Pancreas (tissue), 10 donors: ENCODE measurements around the gene CDH26. TPM values are rescaled to one million over a fixed set of nuclear protein-coding genes. Genes with fewer than 3 reads are reported as not detected.
A peak's percentile ranks its signal among the peaks of the same experiment; 100 is the strongest.

ENCODE experiments used
- ATAC-seq, 4 donors: fragments of 200-7000 bp; cut with Tn5 transposase; one replicate each; pipeline versions ENCODE4 v1.8.0 to v1.9.1; 2020; ENCODE audit warnings: mild to moderate bottlenecking in 4 of 4, moderate library complexity in 4 of 4
- DNase-seq, 6 donors: peaks; one replicate each; pipeline ENCODE4 v3.0.0-alpha.2; 2020
- FAIRE-seq: peaks from 2 replicates; lab custom pipeline; 2012; peaks lifted over from hg19 to GRCh38; lab: Jason Lieb, UNC
- H3K27ac ChIP-seq, 4 donors: fragments of 200-600 bp; sonication (generic); 1 replicate in 3 of 4; 2 replicates in 1 of 4; pipeline versions ENCODE4 v1.5.0 to v1.8.0; 2020
- H3K27me3 ChIP-seq, 4 donors: fragments of 200-600 bp; one replicate each; pipeline ENCODE4 v1.8.0; 2021
- H3K36me3 ChIP-seq, 3 donors: fragments of 200-600 bp; sonication (generic) in 1 of 3; one replicate each; pipeline versions ENCODE4 v1.5.0 to v1.8.0; 2020 to 2021
- H3K4me1 ChIP-seq, 3 donors: fragments of 200-600 bp; one replicate each; pipeline ENCODE4 v1.8.0; 2021
- H3K4me3 ChIP-seq, 4 donors: fragments of 200-600 bp; sonication (generic) in 2 of 4; one replicate each; pipeline versions ENCODE4 v1.5.0 to v1.8.0; 2020 to 2021
- H3K9me3 ChIP-seq, 4 donors: fragments of 200-600 bp; one replicate each; pipeline ENCODE4 v1.8.0; 2021
- CTCF ChIP-seq, 4 donors: fragments of 200-600 bp; sonication (generic) in 3 of 4; IDR thresholded peaks; one replicate each; pipeline versions ENCODE4 v1.5.0 to v1.8.0; 2021; ENCODE audit warnings: antibody characterized with exemption in 4 of 4
- WGBS, 2 donors: extraction: QIAGEN DNeasy Blood & Tissue Kit; methylation state at CpG; one replicate each; pipeline ENCODE4 v1.1.7; 2013; 5-methylcytosine and 5-hydroxymethylcytosine counted together
- intact Hi-C, 3 donors: fragments of 100-400 bp; cut with DNase I; formaldehyde crosslinking; loops; one replicate each; pipeline versions ENCODE4 v1.11.1 to v1.14.2; 2022
- polyA plus RNA-seq, 2 donors: library from polyadenylated mRNA; stranded (reverse); fragments of 200-250 nt; gene quantifications; one replicate each; pipeline ENCODE4 v1.2.3, GENCODE V29; 2013
- total RNA-seq, 6 donors: library from RNA; stranded (reverse); fragmentation: NEBNext Ultra II Directional in 4 of 6; extraction: Animal tissue kit (Norgen Biotek cat#: 25700) in 4 of 6; gene quantifications; one replicate each; pipeline versions ENCODE4 v1.2.1 to v1.2.4, GENCODE V29; 2021 to 2023
- donor health status: healthy with polysubstance abuse.
- donor health status: DM: no; HTN: no; CAD: no; lungs with moderate emphysema.
- donor health status: DM: no; HTN: no; CAD: no.
- donor health status: control.
- donor health status: control.
- donor health status: Bipolar disorder and iron deficiency.
- donor health status: DM: yes; HTN: yes; CAD: no.
- donor health status: DM: no; HTN: no; CAD: no.
- donor health status: DM: no; HTN: no; CAD: no.
- donor health status: DM: yes; HTN: yes; CAD: no.

Gene CDH26
- total and polyA plus RNA-seq, 8 donors, result 0.13 to 1.1 (median 0.48) TPM

DNA sequence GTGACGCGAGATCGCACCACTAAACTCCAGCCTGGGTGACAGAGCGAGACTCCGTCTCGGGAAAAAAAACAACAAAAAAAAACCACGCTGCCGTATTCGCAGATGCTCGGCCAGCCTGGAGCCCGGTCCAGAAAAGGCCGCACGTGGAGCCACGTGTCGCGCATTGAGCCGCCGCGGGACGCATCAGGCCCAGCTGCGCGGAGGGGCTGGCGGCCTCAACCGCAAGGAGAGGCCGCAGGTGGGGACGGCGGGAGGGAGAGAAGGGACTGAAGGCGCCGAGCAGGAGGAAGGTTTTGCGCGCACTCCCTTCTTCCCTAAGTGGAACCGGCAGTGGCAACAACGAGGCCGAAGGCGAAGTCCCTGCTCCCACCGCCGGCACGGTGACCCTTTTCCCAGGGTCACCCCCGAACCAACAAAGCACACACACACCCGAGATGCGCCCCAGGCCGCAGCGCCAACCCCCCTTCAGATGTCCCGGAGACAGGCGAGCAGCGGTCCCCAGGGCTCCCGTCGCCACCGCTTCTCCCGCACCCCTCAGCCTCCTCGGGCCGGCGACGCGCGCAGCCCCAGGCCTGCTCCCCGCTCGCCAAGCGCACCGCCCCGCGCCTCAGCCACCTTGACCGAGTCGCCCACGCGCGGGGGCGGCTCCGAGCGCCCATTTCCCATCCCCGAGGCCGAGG is 25.5 kb upstream of the CDH26 start:
- no peaks in the 10 kb centered on the region for H3K36me3 ChIP-seq
- no peaks in the 10 kb centered on the region for H3K27me3 ChIP-seq
- peak overlapping the region in 3 of 4 donors; percentile 63 to 79 (median 66) for H3K4me3 ChIP-seq
- H3K4me1 ChIP-seq, result peaks cover 0 to 30% (median 15%) of the 10 kb centered on the region in 3 donors
- ATAC-seq (no peak), FAIRE-seq (no peak), DNase-seq (peak in 1 of 6 donors; percentile 70)
- TF ChIP-seq CTCF (IDR thresholded peaks at IDR 0.05), result no peak
- intact Hi-C loops, result no loop called here
- H3K9me3 ChIP-seq, result no peaks in the 10 kb centered on the region
- peak overlapping the region in 1 of 4 donors; percentile 70 for H3K27ac ChIP-seq
- WGBS, 2 donors, result 85 to 87% methylated on average over 68 to 72 of the region's 72 CpGs

DNA sequence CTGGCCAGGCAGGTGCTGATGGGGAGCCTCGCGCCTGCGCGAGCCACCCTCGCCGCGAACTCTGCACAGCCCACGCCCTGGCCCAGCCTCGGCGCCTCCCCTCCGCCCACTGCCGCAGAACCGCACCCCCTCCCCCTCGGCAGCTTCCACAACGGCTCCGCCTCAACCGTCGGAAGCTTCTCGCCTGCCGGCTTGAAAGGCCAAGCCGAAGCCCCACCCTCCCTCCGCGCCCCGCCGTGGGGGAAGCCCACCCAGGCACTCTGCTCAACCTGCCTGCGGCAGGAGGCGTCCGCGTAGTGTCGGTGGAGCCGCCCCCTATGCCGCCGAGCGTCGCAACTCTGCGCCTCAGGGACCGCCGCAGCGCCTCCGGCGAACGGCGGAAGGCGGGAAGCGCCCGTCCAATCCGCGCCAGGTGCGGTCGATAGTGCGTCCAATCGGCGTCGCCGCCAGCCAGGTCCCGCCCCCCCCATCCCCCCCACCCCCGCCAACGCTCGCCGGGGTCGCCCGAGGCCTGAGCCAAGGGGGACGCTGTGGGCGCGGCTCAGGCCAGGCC is 24.9 kb upstream of the CDH26 start, which contains the start of gene SYCP2:
Gene SYCP2, minus strand, starts transcription at position 342 of the 553 bp plus-strand sequence. CDS start 11,224 bp downstream, outside the sequence.
- H3K27ac ChIP-seq, result peak within 1 kb of the TSS; percentile 25 to 74 (median 62)
- no peak for TF ChIP-seq CTCF (IDR thresholded peaks at IDR 0.05)
- H3K27me3 ChIP-seq, result no peaks in the 10 kb centered on the region
- intact Hi-C loops, result no loop called here
- DNase-seq (peak; percentile 63 to 88 (median 72)), FAIRE-seq (no peak), ATAC-seq (peak; percentile 82 to 87 (median 86))
- peak within 1 kb of the TSS; percentile 63 to 97 (median 72) for H3K4me3 ChIP-seq
- H3K4me1 ChIP-seq, result peaks cover 2 to 30% (median 16%) of the 10 kb centered on the region in 3 donors
- H3K9me3 ChIP-seq, result no peaks in the 10 kb centered on the region
- no peaks in the 10 kb centered on the region for H3K36me3 ChIP-seq
- WGBS, 2 donors, result 17 to 18% methylated on average over 54 to 65 of the region's 65 CpGs

DNA sequence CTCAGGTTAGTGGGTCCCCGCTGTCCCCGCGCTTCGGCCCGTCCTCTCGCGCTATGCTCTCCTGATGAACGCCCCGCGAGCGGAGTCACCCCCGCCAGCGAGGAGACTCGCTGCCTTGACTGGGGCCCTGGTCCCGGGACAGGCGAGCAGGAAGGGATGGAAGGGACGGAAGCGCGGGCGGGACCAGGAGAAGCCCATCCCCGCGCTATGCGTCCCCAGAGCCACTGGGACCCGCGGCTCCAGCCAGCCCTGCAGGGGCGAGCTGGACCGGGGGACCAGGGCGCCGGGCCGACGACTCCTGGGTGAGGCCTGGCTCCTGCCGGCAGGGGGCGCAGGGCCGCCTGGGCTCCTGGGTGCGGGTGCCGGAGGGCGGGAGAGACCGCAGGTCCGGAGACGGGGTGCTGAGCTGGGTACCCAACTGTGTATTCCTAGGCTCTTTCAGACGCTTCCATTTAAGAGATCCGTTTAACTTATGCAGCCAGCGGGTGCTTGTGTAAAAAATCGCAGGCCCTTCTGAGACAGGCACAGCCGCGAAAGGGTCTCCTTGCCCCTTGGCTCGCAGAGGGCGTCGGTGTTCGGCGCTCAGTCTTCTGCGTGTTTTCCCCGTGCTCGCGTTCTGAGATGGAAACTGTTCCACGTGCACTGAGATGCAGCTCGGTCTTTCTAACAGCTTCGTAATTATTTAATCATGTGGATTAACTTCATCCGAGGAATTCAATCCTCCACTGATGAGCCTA is 24.2 kb upstream of the CDH26 start:
- DNase-seq, result peak; percentile 72 to 96 (median 83)
- intact Hi-C loops, result no loop called here
- H3K4me1 ChIP-seq, result peaks cover 5 to 31% (median 15%) of the 10 kb centered on the region in 3 donors
- 2% methylated on average over 53 to 59 of the region's 59 CpGs for WGBS, 2 donors
- no peaks in the 10 kb centered on the region for H3K27me3 ChIP-seq
- H3K36me3 ChIP-seq, result no peaks in the 10 kb centered on the region
- peak overlapping the region; percentile 63 to 97 (median 72) for H3K4me3 ChIP-seq
- no peaks in the 10 kb centered on the region for H3K9me3 ChIP-seq
- FAIRE-seq, result no peak
- peak; percentile 87 to 98 (median 93) for TF ChIP-seq CTCF (IDR thresholded peaks at IDR 0.05)
- peak overlapping the region; percentile 25 to 74 (median 62) for H3K27ac ChIP-seq
- ATAC-seq, result peak; percentile 93 to 97 (median 94)

DNA sequence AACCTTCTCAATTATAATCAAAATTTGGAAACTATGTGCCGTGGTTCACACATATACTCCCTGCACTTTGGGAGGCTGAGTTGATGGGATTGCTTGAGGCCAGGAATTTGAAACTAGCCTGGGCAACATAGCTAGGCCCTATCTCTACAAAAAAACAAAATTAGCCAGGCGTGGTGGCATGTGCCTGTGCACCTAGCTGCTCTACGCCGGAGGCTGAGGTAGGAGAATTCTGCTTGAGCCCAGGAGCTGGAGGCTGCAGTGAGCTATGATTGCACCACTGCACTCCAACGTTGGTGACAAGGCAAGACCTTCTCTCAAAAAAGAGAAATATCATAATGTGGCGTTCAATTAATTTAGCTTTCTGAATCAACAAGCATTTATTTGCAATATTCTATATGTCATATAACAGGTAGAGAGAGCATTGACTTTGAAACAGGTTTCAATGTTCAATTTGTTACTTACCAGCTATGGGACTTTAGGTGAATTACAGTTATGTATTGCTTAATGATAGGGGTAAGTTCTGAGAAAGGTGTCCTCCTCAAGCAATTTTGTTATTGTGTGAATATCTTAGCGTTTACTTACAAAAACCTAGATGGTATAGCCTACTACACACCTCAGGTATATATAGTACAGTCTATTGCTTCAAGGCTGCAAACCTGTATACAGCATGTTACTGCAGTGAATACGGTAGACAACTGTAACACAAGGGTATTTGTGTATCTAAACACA is 22.6 kb upstream of the CDH26 start:
- no peak for FAIRE-seq
- H3K27me3 ChIP-seq, result no peaks in the 10 kb centered on the region
- no peak for DNase-seq
- H3K27ac ChIP-seq, result no peak overlapping the region
- TF ChIP-seq CTCF (IDR thresholded peaks at IDR 0.05), result no peak
- H3K36me3 ChIP-seq, result no peaks in the 10 kb centered on the region
- H3K9me3 ChIP-seq, result no peaks in the 10 kb centered on the region
- 85 to 90% methylated on average over 8 of the region's 8 CpGs for WGBS, 2 donors
- intact Hi-C loops, result no loop called here
- H3K4me3 ChIP-seq, result no peak overlapping the region
- ATAC-seq, result no peak
- H3K4me1 ChIP-seq, result peaks cover 5 to 35% (median 15%) of the 10 kb centered on the region in 3 donors
